Cardiac muscle cell (in vitro differentiated cells and primary cell): ENCODE data around the gene SGPP2. TPM values are rescaled to one million over a fixed set of nuclear protein-coding genes. Genes with fewer than 3 reads are reported as not detected.
A peak's percentile ranks its signal among the peaks of the same experiment; 100 is the strongest.

Source experiments
- DNase-seq, 2 donors: peaks; one replicate each; pipeline versions ENCODE4 v3.0.0 to v3.0.0-alpha.2; 2010 to 2017; ENCODE audit warnings: low read depth in 1 of 2, low spot score in 1 of 2
- H3K27ac ChIP-seq: fragments of 200-600 bp; sonication (generic); 2 replicates; pipeline ENCODE4 v1.5.1; 2016
- H3K27me3 ChIP-seq: fragments of 200-600 bp; sonication (generic); 2 replicates; pipeline ENCODE4 v1.6.0; 2016; ENCODE audit warnings: control low read depth
- H3K36me3 ChIP-seq: fragments of 200-600 bp; sonication (generic); 2 replicates; pipeline ENCODE4 v1.5.1; 2016; ENCODE audit warnings: control low read depth
- H3K4me1 ChIP-seq: fragments of 200-600 bp; sonication (generic); 2 replicates; pipeline ENCODE4 v1.8.1; 2017; ENCODE audit warnings: low read depth, mild to moderate bottlenecking, mixed run types
- H3K4me3 ChIP-seq: fragments of 200-600 bp; sonication (generic); 2 replicates; pipeline ENCODE4 v1.5.1; 2016; ENCODE audit warnings: mild to moderate bottlenecking
- H3K9me3 ChIP-seq: fragments of 200-600 bp; sonication (generic); 2 replicates; pipeline ENCODE4 v1.5.1; 2017; ENCODE audit warnings: low read depth, mild to moderate bottlenecking, control low read depth
- polyA plus RNA-seq: library from polyadenylated mRNA; unstranded; fragments of >200 nt; fragmentation: Nextera tagmentation; extraction: Ambion mirVana; gene quantifications from 2 replicates; pipeline ENCODE4 v1.2.1, GENCODE V29; 2016
- total RNA-seq: library from RNA; depleted of rRNA; stranded (reverse); fragments of >200 nt; gene quantifications from 2 replicates; pipeline ENCODE4 v1.2.3, GENCODE V29; 2016
- TF ChIP-seq, protein P1 (sequence below): IDR thresholded peaks from 2 replicates; pipeline ENCODE4 v1.5.1; 2012; ENCODE audit warnings: low read depth, mild to moderate bottlenecking, low read length

Gene SGPP2
- total and polyA plus RNA-seq, 2 experiments from 2014 or later = 11.6 to 44.6 TPM

GRCh38 chr2:222595581-222595980 is 171.2 kb downstream of the SGPP2 start:
- no peaks in the 10 kb centered on the region for H3K9me3 ChIP-seq
- H3K27me3 ChIP-seq = no peaks in the 10 kb centered on the region
- H3K36me3 ChIP-seq = no peaks in the 10 kb centered on the region
- DNase-seq = no peak
- TF ChIP-seq, protein P1, sequence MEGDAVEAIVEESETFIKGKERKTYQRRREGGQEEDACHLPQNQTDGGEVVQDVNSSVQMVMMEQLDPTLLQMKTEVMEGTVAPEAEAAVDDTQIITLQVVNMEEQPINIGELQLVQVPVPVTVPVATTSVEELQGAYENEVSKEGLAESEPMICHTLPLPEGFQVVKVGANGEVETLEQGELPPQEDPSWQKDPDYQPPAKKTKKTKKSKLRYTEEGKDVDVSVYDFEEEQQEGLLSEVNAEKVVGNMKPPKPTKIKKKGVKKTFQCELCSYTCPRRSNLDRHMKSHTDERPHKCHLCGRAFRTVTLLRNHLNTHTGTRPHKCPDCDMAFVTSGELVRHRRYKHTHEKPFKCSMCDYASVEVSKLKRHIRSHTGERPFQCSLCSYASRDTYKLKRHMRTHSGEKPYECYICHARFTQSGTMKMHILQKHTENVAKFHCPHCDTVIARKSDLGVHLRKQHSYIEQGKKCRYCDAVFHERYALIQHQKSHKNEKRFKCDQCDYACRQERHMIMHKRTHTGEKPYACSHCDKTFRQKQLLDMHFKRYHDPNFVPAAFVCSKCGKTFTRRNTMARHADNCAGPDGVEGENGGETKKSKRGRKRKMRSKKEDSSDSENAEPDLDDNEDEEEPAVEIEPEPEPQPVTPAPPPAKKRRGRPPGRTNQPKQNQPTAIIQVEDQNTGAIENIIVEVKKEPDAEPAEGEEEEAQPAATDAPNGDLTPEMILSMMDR = no peak
- H3K4me3 ChIP-seq = no peak overlapping the region
- no peak overlapping the region for H3K27ac ChIP-seq
- no peaks in the 10 kb centered on the region for H3K4me1 ChIP-seq

DNA sequence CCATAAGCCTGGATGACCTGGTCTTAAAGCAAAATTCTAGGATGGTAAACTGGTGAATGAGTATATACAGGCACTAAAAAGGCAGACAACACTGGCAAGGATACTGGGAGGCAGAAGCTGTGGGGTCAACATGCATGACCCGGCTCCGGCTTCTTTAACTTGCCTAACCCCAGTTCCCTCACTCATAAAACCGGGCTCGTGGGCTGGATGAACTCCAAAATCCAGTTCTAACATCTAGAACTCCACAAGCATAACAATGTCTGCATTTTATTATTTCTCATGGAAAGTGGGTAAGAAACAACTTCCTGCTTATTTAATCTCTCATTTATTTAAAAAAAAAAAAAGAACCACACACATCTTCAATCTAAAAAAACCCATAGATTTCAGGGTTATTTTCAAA is 174.3 kb downstream of the SGPP2 start:
- no peaks in the 10 kb centered on the region for H3K4me1 ChIP-seq
- no peaks in the 10 kb centered on the region for H3K27me3 ChIP-seq
- TF ChIP-seq, protein P1 = no peak
- no peak for DNase-seq
- H3K4me3 ChIP-seq = no peak overlapping the region
- no peak overlapping the region for H3K27ac ChIP-seq
- no peaks in the 10 kb centered on the region for H3K36me3 ChIP-seq
- H3K9me3 ChIP-seq = no peaks in the 10 kb centered on the region

- no peak overlapping the region for H3K27ac ChIP-seq
- no peaks in the 10 kb centered on the region for H3K4me1 ChIP-seq
- no peak overlapping the region for H3K4me3 ChIP-seq
- no peaks in the 10 kb centered on the region for H3K9me3 ChIP-seq
- DNase-seq = no peak
- TF ChIP-seq, protein P1 = no peak
- no peaks in the 10 kb centered on the region for H3K36me3 ChIP-seq
- H3K27me3 ChIP-seq = no peaks in the 10 kb centered on the region
Observed at GRCh38 chr2:222603501-222603900, 179.2 kb downstream of the SGPP2 start.

- no peaks in the 10 kb centered on the region for H3K9me3 ChIP-seq
- H3K27me3 ChIP-seq = no peaks in the 10 kb centered on the region
- no peak overlapping the region for H3K4me3 ChIP-seq
- TF ChIP-seq, protein P1 = no peak
- no peaks in the 10 kb centered on the region for H3K36me3 ChIP-seq
- H3K27ac ChIP-seq = peak overlapping the region; percentile 65
- DNase-seq = no peak
- no peaks in the 10 kb centered on the region for H3K4me1 ChIP-seq
Observed at GRCh38 chr2:222604749-222605515, 180.6 kb downstream of the SGPP2 start.

DNA sequence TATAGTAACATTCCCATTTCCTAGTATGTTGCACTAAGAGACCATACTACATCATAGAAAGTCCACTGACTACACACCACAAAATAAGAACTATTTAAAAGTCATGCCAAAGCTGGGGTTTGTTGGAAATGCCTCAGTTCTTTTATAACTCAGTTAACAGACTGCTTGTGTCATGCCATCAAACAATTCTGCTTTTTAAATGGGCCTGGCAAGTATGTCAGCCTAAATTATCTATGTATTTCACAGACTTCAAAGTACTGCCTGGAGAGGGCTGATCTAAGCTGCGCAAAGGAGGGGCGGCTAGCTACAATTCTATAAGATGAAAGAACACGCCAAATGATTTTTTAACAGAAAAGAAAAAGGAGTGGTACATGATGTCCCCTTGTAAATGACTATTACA is 182.0 kb downstream of the SGPP2 start:
- TF ChIP-seq, protein P1 = no peak
- Histone ChIP-seq H3K36me3 (no peaks in the 10 kb centered on the region), H3K4me3 (no peak overlapping the region), H3K9me3 (no peaks in the 10 kb centered on the region), H3K4me1 (no peaks in the 10 kb centered on the region), H3K27ac (no peak overlapping the region), H3K27me3 (no peaks in the 10 kb centered on the region)
- DNase-seq = no peak
